Stimulated activated CD8-positive, alpha-beta memory T cell treated with anti-CD3 and anti-CD28 coated beads, Interleukin-7, amount 100 ng/mL, for 48 hours (primary cell): ENCODE results near the gene NADSYN1.
A peak's percentile ranks its signal among the peaks of the same experiment; 100 is the strongest.

Experiments
- DNase-seq, 2 donors: peaks; one replicate each; pipeline ENCODE4 v3.0.0-alpha.2; 2020; ENCODE audit warnings: low read depth in 1 of 2; ENCODE audit errors: extremely low read depth in 1 of 2

Gene NADSYN1

DNA sequence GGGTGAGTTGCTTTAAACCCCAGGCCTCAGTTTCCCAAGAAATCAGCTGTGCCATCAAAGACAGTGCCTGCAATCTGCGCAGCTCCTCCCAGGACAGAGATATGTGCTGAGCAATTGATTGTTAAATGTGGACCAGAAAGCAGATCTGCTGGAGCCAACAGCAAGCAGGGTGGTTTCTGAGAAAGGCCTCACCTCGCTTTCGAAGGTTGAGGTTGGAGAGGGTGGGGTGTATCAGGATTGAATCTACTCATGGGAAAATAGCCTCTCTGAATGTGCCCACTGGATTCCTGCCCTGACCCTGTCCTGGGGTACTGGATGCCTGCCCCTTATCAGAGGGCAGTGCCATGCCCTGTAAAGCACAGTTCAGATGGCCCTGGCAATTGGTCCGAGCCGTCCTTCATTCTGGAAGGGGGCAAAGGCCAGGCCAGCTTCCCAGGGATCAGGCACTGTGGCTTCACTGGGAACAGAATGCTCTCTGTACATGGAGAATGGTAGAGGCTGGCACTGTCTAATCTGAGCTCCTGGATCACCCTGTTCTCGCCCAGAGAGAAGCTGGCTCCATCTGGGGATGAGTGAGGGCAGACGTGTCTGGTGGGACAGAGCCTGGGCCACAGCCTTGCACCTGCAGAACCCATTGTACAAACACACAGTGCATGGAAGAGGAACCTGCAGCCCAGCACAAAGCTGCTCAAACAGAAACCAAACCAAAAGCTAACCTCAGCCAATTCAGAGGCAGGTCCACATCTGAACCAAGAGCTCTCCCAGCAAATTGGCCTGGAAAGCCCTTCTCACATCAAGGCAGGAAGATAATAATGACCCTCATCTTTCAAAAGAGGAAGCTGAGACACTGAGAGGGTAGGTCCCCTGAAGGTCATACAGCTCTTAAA is 20.0 kb upstream of the NADSYN1 start:
- no peak for DNase-seq

DNA sequence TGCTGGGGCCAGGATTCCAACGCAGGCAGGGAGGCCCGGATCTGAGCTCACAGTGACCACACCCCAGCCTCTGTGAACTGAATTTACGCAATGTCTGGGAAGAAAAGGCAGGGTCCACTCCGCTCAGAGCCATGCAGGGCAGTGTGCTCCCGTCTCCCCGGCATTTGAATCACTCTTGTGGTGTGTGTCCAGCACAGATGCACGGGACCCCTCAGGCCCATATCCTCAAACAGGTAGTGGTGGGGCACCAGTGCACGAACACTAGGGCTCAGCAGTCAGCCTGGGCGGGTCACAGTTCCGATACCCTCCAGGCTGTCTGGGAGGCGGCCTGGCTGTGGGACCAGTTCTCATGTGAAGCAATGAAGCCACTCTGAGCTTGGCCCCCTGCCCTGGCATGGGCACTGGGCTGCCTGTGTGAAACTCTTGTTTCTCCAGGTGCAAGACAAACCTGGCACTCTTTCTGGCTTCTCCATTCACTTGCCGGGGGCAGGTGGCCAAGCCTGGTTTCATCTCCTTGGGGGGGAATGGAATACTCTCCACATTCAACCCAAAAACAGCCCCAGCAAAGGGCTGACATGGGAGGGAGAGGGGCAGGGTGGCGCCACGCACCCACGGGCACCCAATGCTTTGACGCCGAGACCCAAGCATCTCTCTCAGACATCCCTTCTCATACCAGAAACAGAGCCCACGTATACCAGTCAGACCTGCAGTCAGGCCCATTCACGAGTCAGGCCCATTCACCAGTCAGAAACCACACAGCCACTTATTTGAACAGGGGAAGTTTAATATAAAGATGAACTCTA is 19.2 kb upstream of the NADSYN1 start:
- DNase-seq = no peak

- no peak for DNase-seq
These were observed 18.4 kb upstream of the NADSYN1 start for GRCh38 chr11:71434576-71435130.

DNA sequence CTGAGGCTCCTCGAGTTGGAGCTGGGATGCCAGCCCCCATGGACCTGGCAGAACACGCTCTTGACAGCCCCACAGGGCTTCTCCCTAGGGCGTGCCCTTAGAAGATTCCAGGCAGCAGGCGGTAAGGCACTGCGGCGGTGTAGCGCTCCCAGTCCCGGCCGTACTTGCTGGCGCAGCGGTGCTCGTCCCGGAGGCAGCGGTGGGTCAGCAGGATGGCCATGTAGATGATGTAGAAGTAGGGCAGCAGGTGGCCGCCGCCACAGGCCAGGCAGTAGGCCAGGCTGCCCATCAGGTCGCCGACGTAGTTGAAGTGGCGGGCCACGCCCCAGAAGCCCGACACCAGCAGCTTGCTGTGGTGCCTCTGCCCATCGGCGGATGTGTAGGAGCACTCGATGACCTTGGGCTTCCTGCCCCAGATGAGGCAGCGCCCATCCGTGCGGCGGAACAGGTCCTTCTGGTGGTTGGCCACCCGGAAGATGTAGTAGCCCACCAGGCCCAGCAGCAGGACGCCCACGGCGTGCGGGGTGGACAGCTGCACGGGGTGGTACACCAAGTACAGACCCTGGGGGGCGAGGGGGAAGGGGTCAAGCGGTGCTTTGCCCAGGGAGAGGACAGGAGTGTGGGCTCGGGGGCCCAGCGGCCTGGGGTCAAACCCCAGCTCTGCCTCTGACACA is 17.6 kb upstream of the NADSYN1 start:
- DNase-seq = no peak

- no peak for DNase-seq
These were observed 16.1 kb upstream of the NADSYN1 start for GRCh38 chr11:71436861-71437260.

DNA sequence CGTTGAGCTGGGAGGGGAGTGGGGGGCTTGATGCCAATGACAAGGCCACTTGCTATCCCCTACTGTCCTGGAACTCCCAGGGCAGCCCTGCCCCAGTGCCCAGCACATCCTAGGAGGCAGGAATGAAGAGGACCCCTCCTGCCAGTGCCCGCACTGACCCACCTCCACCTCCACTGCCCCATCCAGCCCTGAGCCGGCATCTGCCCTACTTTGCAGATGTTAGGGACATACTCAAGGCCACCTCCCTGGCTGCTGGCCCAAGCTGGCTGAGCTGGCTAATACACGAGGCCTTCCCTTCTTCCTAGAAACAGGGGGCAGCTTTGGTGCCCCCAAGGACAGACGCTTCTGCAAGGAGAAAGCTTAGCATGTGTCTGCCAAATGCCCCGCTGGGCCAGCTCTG is 15.6 kb upstream of the NADSYN1 start:
- DNase-seq = no peak

DNA sequence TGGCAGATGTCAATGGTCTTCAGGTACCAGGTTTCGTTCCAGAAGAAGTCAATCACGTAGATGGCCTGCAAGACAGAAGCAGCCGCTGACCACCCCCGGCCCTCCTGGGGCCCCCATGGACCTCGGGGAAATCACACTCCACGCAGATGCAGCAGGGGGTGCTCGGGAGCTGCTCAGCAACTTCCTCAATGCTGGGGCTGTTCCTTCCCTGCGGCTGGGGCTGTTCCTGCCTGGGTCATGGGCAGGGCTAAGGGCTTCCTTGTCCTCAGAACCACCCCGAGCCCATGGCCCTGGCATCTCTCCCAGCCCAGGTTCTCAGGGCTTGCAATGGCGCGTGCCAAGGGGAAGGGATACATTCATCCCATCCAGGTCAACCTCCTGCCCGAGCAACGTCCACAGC is 15.1 kb upstream of the NADSYN1 start:
- DNase-seq = no peak

DNA sequence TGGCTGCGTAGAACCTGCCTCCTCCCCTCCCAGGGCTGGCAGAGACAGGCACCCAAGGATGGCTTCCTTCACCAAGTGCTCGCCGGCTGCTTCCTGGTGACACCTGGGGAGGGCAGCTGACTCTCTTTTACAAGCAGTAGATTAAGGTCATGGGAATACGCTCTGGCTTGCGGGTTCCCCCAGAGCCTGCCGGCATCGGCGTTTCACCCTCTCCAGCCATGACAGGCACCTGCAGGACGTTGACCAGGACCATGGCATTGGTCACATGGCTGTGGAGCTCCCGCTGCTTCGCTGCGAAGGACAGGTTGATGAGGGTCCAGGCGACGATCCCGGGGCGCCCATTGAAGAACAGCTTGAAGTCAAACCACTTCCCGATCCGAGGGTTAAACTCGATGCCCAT is 14.4 kb upstream of the NADSYN1 start:
- DNase-seq = no peak

DNA sequence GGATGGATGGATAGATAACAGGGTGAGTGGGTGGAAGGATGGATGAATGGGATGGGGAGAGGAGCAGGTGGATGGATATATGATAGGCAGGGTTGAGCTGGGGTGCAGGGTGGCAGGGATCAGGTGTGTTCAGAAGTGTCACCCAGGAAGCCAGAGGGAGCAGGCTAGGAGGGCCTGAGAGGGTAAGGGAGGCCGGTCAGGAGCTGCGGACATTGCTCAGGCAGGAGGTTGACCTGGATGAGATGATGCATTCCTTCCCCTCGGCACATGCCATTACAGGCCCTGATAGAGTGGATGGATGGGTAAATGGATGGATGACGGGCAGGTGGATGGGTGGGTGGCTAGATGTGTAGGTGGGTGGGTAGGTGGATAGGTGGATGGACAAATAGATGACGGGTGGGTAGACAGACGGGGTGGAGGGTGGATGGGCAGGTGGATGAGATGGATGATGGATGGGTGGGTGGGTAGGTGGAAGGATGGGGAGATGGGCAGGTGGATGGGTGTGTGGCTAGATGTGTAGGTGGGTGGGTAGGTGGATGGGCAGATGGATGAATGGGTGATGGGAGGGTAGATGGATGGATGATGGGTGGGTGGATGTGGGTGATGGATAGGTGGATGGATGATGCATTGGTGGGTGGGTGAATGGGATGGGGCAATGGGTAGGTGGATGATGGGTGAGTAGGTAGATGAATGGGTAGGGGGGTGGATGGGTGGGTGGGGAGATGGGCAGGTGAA is 12.8 kb upstream of the NADSYN1 start:
- DNase-seq = no peak

DNA sequence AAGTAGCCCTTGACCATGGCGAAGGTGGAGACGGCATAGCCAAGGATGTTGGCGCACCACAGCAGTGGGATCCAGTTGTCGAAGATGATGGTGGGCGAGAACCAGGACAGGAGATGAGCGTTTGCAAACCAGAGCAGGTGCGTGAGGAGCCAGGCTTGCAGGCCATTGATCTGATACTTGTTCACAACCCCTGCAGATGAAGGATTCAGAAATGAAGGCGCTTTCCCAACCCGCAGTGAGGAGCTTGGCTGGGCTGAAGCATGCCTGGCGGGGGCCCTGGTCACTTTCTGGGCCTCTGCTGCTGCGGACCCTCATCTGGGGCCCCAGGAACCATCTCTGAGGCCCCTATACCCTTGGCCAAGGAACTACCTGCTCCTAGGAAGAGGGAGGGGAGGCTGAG is 11.8 kb upstream of the NADSYN1 start:
- DNase-seq = no peak

GRCh38 chr11:71442123-71442522 is 10.9 kb upstream of the NADSYN1 start:
- no peak for DNase-seq

GRCh38 chr11:71442880-71443279 is 10.1 kb upstream of the NADSYN1 start:
- DNase-seq = no peak

DNA sequence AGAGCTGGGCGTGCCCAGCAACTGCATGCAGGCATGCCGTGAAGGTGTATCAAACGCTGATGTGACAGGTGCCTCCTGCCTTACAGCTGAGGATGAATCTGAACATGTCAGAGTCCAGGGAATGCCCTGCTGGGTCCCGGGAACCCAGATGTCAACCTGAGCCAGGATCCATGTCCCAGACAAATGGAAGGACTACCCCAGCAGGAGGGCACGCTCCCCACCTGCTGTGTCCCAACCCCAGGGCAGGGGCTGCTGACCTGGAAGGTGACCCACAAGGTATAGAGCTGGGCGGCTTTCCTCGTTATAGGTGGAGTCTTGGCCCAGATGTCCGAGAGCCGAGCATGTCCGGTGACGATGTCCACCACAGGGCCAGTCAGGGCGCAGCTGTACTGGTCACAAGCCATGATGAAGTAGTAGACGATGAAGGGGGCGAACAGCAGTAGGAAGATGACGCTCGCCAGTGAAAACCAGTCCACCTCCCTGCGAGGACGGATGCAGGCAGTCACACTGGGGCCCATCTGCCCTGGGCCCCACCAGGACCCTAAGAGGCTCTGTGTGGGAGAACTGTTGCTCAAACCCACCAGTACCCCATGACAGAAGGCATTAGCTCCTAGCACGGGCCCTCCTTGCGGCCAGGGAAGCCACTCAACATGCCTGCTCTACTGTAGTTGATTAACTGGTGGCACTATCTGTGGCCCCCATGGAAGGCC is 9.1 kb upstream of the NADSYN1 start:
- no peak for DNase-seq

GRCh38 chr11:71444811-71445210 is 8.2 kb upstream of the NADSYN1 start:
- DNase-seq = no peak

DNA sequence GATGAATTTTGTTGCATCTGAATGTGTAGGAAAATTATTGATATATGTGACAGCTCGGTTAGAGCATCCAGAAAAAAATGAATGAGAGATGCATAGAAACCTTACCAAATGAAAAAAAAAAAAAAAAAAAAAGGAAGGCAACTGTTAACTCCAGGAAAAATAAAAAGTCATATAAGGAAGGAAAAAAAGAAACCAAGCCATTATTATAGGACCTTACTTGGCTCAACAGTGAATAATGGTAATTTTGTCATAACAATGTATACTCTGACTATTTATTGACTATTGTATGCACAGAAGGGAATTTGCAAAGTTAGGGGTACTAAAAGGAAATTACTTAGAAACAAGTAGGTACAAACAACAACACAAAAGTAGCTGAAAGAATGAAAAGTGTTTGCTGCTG is 6.9 kb upstream of the NADSYN1 start:
- no peak for DNase-seq

DNA sequence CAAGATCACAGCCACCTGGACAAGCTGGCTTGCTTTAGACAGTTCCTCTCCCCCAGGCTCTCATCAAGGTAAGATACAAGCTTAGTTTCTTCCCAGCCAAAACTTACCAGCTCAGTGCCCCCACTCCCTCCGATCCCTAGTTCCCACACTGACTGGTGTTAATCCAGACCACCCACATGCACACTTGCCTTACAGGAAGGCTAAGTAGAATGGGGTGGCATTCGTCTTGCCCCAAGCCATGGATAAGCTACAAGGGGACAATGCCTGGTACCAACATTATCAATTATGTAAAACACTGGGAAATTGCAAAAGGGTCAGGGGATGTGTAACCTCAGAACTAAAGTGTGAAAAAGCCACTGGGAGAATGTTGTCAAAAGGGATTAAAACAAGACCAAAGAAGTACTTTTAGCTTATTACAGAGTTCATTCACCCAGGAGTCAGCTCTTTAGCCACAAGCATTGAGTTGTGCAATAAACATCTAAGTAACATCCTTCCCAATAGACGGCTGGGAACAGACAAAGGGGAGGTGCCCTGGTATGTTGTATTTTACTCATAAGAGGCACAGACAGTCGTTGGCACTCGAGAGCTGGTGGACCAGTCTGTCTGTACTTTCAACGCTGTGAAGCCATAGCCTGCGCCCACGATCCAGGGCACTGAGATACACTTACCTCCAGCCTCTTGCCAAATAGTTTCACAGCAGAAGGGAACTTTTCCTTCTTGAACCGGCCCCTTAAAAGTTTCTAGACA is 5.9 kb upstream of the NADSYN1 start:
- DNase-seq = no peak

DNA sequence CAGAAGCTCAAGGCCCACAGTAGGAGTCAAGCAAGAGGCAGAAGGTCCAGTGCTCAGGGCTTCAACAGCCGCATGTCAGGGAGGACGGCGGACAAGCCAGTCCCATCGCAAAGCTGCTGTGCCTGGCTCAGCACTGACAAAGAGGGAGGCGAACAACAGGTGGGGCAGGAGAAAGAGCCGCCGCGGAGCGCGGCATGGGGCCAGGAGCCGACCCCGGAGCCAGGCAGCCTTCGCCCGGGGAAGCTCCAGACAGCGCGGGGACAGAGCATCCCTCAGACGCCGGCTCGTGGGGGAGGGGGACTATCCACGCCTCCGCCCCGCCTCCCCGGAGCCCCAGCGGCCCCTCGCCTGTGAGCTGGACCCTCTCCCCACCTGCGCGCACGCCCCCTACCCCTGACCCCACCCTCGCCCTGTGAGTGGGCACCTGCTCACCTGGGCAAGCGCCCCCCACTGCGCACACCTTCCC is 5.2 kb upstream of the NADSYN1 start:
- DNase-seq = no peak

- peak; percentile 95 for DNase-seq
These were observed 4.5 kb upstream of the NADSYN1 start, which contains the start of gene DHCR7 for GRCh38 chr11:71448257-71449171. TSS of gene DHCR7 (minus strand) at chr11:71448393. CDS start at chr11:71444952, 3,441 bp downstream.
